Measurements from ENCODE around the gene NECTIN2.

DNA sequence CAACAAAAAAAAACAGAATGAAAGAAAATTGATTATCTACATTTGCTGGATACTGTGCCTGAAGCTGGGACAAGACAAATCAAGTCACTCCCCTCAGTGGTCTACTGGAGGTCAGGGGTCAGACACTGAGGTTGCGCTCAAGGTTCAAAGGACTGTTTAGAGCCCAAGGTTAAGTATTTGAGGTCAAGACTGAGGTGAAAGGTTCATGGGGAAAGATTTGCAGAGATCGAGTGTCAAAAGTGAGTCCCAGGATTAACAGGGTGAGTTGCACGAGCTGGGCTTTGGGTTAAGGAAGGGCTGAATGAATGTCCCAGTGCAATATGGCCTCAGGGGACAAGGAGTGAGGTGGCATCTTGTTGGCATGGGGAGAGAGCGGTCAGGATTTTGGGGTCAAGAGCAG is 41.6 kb downstream of the NECTIN2 start:
- no peak for TF ChIP-seq POLR2AphosphoS5 (IDR thresholded peaks at IDR 0.05)
- no peak for TF ChIP-seq POLR2A (IDR thresholded peaks at IDR 0.05)
- TF ChIP-seq, protein P1, sequence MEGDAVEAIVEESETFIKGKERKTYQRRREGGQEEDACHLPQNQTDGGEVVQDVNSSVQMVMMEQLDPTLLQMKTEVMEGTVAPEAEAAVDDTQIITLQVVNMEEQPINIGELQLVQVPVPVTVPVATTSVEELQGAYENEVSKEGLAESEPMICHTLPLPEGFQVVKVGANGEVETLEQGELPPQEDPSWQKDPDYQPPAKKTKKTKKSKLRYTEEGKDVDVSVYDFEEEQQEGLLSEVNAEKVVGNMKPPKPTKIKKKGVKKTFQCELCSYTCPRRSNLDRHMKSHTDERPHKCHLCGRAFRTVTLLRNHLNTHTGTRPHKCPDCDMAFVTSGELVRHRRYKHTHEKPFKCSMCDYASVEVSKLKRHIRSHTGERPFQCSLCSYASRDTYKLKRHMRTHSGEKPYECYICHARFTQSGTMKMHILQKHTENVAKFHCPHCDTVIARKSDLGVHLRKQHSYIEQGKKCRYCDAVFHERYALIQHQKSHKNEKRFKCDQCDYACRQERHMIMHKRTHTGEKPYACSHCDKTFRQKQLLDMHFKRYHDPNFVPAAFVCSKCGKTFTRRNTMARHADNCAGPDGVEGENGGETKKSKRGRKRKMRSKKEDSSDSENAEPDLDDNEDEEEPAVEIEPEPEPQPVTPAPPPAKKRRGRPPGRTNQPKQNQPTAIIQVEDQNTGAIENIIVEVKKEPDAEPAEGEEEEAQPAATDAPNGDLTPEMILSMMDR (IDR thresholded peaks at IDR 0.05 in 8 of 11, conservative IDR thresholded peaks at IDR 0.05 in 3 of 11), result no peak

Measured in spleen (tissue), 7 donors.